C4-2B (cell line): ENCODE results near the gene S100A16.

Source experiments
- ZFX ChIP-seq: fragments of 450-650 bp; IDR thresholded peaks from 2 replicates; pipeline ENCODE4 v1.6.1; 2017
- TF ChIP-seq, protein P1 (sequence below): fragments of 450-650 bp; conservative IDR thresholded peaks from 2 replicates; pipeline ENCODE4 v1.5.1; 2017; ENCODE audit warnings: mild to moderate bottlenecking

DNA sequence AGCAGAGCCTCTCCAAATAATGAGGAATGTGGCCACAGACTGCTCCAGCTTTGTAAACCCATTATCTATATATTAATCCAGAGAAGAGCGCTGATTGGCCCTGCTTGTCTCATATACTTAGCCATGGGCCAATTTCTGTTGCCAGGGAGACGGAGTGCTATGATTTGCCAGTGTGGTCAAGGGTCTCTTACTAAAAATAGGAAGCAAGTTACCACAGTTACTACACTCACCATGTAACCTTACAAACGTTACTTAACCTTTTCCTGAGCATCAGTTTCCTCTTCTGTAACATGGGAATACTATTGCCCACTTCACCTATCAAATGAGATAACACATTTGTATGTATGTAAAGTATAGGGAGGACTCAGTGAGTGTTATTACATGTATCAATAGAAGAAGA lies 39.6 kb downstream of the S100A16 start:
- TF ChIP-seq, protein P1, sequence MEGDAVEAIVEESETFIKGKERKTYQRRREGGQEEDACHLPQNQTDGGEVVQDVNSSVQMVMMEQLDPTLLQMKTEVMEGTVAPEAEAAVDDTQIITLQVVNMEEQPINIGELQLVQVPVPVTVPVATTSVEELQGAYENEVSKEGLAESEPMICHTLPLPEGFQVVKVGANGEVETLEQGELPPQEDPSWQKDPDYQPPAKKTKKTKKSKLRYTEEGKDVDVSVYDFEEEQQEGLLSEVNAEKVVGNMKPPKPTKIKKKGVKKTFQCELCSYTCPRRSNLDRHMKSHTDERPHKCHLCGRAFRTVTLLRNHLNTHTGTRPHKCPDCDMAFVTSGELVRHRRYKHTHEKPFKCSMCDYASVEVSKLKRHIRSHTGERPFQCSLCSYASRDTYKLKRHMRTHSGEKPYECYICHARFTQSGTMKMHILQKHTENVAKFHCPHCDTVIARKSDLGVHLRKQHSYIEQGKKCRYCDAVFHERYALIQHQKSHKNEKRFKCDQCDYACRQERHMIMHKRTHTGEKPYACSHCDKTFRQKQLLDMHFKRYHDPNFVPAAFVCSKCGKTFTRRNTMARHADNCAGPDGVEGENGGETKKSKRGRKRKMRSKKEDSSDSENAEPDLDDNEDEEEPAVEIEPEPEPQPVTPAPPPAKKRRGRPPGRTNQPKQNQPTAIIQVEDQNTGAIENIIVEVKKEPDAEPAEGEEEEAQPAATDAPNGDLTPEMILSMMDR = no peak
- TF ChIP-seq ZFX = no peak
